Pericardium fibroblast (primary cell): ENCODE data around the gene MAP3K2. TPM values are rescaled to one million over a fixed set of nuclear protein-coding genes. Genes with fewer than 3 reads are reported as not detected.

ENCODE experiments used
- total RNA-seq: library from RNA; depleted of rRNA; stranded (reverse); fragments of >200 nt; gene quantifications from 2 replicates; pipeline ENCODE4 v1.2.3, GENCODE V29; 2015

MAP3K2 gene, protein sequence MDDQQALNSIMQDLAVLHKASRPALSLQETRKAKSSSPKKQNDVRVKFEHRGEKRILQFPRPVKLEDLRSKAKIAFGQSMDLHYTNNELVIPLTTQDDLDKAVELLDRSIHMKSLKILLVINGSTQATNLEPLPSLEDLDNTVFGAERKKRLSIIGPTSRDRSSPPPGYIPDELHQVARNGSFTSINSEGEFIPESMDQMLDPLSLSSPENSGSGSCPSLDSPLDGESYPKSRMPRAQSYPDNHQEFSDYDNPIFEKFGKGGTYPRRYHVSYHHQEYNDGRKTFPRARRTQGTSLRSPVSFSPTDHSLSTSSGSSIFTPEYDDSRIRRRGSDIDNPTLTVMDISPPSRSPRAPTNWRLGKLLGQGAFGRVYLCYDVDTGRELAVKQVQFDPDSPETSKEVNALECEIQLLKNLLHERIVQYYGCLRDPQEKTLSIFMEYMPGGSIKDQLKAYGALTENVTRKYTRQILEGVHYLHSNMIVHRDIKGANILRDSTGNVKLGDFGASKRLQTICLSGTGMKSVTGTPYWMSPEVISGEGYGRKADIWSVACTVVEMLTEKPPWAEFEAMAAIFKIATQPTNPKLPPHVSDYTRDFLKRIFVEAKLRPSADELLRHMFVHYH
- total RNA-seq: 36.9 and 52.9 TPM in 2 replicates

DNA sequence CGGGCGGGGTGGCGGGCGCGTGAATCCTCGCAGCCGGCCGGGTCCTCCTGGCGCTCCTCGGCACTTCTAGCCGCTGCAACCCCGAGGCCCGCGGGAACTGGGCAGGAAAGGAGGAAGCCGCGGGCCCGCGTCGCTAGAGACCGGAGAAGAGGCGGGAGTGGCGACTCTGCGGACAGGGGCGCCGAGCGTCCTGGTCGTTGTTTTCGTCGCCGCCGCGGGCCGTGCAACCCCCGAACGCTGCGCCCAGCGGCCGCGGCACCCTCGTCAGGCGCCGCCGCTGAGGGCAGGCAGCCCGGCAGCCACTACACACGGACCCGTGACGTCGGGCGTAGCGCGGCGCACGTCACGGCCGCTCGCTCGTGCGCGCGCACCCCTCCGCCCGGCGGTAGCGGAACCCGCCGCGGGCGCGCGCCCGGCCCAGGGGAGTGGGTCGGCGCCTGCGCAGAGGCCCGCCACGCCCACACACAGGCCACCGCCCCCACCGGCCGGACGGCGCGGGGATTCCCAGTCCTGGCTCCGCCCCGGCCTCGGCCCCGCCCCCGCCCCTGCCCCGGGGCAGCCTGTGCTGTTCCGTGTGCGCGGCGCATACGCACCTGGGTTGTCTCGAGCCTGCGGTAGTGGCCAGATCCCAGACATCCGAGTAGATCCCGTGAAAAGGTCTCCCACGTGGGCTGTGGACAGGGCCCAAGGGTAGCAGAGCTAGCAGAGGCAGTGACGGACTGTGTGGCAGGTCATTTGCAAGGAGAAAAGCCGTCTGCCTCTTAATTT, at the start of gene MAP3K2:
MAP3K2 (minus strand) TSS at position 321 of the 768 bp plus-strand sequence. CDS start 44,846 bp downstream, outside the sequence.

DNA sequence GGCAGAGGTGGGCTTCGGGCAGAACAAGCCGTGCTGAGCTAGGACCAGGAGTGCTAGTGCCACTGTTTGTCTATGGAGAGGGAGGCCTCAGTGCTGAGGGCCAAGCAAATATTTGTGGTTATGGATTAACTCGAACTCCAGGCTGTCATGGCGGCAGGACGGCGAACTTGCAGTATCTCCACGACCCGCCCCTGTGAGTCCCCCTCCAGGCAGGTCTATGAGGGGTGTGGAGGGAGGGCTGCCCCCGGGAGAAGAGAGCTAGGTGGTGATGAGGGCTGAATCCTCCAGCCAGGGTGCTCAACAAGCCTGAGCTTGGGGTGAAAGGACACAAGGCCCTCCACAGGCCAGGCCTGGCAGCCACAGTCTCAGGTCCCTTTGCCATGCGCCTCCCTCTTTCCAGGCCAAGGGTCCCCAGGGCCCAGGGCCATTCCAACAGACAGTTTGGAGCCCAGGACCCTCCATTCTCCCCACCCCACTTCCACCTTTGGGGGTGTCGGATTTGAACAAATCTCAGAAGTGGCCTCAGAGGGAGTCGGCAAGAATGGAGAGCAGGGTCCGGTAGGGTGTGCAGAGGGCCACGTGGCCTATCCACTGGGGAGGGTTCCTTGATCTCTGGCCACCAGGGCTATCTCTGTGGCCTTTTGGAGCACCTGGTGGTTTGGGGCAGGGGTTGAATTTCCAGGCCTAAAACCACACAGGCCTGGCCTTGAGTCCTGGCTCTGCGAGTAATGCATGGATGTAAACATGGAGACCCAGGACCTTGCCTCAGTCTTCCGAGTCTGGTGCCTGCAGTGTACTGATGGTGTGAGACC, 30.7 kb upstream of the MAP3K2 start, which contains the start of gene PROC:
PROC (plus strand) TSS at position 128 of the 812 bp plus-strand sequence. CDS start 1,516 bp downstream, outside the sequence.

DNA sequence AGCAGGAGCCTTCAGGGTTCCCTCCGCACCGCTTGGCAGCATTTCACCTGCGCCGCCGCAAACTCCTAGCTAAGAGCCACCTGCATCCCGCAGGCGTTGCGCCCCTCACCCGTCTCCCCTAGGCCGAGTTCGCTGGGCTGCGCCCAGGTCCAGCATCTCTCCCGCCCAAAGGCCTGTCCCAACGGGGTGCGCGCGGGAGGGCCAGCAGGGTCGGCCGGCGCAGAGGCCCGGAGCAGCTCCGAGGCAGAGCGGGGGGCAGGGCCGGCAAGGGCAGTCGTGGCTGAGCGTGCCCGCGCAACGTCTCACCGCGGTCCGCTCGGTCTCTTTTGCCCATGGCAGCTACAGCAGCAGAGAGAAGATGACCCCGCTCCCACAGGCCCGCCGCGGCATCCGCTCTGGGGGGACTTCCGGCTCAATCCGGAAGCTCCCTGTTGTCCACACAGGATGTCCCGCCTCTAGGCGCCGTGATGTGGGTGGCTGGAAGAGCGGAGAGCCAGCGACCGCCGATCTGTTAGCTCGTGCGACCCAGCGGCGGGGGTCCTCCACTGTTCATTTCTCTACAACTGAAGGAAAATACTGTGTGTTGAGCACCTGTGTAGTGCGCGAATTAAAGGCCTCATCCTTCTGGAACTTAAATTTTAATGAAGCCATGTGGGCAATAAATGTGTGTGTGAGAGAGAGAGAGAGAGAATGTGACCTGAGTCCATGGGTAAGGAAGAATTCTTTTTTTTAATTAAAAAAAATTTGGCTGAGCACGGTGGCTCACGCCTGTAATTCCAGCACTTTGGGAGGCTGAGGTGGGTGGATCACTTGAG, 93.8 kb downstream of the MAP3K2 start, which contains the start of gene ERCC3:
ERCC3 (minus strand) TSS at position 397 of the 815 bp plus-strand sequence; CDS start at position 334, 63 bp downstream.

Other genes starting within 250 kb of the MAP3K2 start
- gene CYP27C1, start 167.7 kb downstream of the MAP3K2 start, total RNA-seq: 0.51 and 0.58 TPM in 2 replicates
- gene ERCC3, start 93.8 kb downstream of the MAP3K2 start, total RNA-seq: 16.1 and 25.7 TPM in 2 replicates
- gene PROC, start 30.5 kb upstream of the MAP3K2 start, total RNA-seq: 0.35 TPM in 1 of 2 replicates, not detected in the other
- 32.0 and 39.6 TPM in 2 replicates for gene IWS1, start 138.5 kb upstream of the MAP3K2 start, total RNA-seq
- gene MYO7B, start 147.7 kb upstream of the MAP3K2 start, total RNA-seq: not detected in 2 replicates